GM12892 (cell line): ENCODE results near the gene BMPR1A.

ENCODE experiments used
- POLR2A ChIP-seq: IDR thresholded peaks from 2 replicates; pipeline ENCODE4 v1.6.1; 2011; ENCODE audit warnings: low read depth, low read length, control low read depth
- POLR2AphosphoS5 ChIP-seq: IDR thresholded peaks from 2 replicates; pipeline ENCODE4 v1.6.1; 2011; ENCODE audit warnings: low read depth, low read length, control low read depth

DNA sequence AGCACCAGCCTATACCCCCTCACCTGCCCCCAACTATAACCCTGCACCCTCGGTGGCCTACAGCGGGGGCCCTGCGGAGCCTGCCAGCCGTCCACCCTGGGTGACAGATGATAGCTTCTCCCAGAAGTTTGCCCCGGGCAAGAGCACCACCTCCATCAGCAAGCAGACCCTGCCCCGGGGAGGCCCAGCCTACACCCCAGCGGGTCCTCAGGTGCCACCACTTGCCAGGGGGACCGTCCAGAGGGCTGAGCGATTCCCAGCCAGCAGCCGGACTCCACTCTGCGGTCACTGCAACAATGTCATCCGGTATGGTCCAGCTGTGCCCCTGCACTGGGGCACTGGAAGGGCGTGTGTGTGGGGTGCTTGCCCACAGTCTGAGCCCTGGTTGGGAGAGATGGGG is 40.0 kb upstream of the BMPR1A start:
- no peak for TF ChIP-seq POLR2AphosphoS5
- no peak for TF ChIP-seq POLR2A
